GM20431 (cell line): ENCODE data around the gene DOP1B.
"Not testable (repeated sequence)": the region's sequence is repeated elsewhere in the genome, so short reads cannot be mapped to it uniquely, and the experiment has no call there.

ENCODE experiments used
- in situ Hi-C: fragments of 300-500 bp; cut with MseI, MboI; formaldehyde crosslinking; loops from one replicate; pipeline ENCODE4 v1.15.0; 2020; ENCODE audit warnings: low sequenced_read_pairs; ENCODE audit not compliant: unreplicated experiment

The DOP1B gene

DNA sequence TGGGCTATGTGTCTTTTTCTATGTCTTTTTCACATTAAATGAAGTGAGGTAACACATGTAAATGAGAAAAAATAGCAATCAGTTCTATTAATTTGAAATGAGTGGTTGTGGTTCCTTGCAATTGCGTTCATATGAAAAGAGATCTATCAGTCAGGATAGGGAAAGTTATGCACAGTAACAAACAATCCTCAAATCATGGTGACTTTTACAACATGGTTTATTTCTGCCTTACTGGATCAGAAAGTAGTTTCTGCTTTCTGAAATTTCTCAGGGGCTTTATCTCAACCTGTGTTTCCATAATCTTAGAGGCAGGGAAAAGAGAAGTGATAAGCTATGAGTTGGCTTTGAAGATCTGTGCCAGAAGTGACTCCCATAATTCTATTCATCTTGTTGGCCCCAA, 39.0 kb downstream of the DOP1B start:
- in situ Hi-C loops = no loop called here

DNA sequence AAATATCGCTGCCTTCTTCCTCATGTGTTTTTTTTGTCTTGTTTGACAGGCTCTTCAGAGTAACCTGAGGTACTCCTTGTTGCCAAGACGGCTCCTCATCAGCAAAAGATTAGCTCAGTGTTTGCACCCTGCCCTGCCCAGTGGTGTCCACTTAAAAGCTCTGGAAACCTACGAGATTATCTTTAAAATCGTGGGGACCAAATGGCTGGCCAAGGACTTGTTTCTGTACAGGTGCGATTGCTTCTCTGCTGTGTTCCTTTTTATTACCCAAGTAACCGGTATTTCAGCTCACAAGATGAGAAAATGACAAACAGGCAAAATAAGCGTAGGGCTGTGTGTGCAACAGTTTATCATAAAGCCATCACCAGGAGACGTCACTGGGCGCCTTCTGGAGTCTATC, 42.4 kb downstream of the DOP1B start:
- in situ Hi-C loops = no loop called here

DNA sequence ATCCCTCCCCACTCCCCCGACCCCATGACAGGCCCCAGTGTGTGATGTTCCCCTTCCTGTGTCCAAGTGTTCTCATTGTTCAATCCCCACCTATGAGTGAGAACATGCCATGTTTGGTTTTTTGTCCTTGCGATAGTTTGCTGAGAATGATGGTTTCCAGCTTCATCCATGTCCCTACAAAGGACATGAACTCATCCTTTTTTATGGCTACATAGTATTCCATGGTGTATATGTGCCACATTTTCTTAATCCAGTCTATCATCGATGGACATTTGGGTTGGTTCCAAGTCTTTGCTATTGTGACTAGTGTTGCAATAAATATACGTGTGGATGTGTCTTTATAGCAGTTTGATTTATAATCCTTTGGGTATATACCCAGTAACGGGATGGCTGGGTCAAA, 43.0 kb downstream of the DOP1B start:
- in situ Hi-C loops = not testable (repeated sequence)

DNA sequence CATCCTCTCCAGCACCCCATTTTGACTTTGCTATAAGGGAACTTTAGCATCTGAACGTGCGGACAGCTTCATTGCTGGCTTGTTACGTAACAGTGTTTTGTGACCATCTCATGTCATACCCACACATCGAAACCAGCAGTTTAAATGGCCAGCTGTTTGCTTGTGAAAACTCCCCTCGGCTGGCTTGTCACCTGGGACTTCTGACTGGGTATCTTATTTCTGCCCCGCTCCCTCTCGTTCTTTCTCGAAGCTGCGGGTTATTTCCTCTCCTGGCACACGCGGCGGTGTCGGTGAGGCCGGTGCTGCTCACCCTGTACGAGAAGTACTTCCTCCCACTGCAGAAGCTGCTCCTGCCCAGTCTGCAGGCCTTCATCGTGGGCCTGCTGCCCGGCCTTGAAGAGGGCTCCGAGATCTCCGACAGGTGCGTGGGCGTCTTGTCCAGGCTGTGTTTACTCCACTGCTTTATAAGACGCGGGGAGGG, 43.5 kb downstream of the DOP1B start:
- in situ Hi-C loops = no loop called here

DNA sequence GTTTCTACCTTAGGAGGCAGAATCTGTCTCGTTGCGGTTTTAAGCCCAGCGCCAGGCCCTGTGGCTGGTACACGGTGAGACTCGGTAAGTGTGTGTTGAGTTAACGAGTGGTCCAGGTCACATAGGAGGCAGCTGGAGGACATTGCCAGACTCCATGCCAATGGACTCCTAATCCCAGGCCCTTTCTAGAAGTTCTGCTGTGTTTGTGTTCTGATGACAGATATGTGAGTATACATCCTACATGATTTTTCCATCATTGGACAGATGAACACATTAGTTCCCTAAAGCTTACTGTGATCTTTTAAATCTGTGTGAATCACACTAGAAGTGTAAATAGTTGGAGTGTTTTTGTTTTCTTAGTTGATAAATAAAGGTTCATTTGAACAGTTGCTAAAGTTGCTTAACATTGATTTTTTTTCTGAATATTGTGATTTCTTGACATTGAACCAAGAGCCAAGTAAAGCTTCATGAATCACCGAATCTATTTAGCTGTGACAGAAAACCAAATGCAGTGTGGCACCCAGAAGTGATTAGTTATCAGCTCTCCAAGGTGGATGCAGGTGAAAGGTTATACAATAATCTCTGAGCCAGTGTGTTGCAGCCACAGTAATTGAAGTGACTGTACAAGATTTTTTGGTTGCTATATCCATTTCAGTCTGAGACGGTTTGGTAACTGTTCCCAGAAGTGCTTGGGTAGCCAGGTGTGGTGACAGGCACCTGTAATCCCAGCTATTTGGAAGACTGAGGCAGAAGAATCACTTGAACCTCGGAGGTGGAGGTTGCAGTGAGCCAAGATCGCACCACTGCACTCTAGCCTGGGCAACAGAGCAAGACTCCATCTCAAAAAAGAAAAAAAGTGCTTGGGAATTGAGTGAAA, 46.3 kb downstream of the DOP1B start:
- in situ Hi-C loops = no loop called here

DNA sequence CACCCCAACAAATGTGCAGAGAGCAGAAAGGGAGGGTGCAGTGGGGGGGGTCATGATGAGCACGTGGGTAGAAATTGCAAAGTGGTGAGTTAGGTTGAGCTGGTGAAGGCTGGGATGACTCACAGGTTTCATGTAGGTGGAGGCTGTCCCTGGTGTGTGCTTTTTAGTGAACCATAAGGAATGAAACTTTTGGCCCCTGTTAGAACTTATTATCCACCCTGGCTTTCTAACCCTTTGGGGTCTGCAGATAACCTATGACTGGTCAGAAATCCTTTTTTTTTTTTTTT, 46.9 kb downstream of the DOP1B start:
- in situ Hi-C loops = no loop called here

DNA sequence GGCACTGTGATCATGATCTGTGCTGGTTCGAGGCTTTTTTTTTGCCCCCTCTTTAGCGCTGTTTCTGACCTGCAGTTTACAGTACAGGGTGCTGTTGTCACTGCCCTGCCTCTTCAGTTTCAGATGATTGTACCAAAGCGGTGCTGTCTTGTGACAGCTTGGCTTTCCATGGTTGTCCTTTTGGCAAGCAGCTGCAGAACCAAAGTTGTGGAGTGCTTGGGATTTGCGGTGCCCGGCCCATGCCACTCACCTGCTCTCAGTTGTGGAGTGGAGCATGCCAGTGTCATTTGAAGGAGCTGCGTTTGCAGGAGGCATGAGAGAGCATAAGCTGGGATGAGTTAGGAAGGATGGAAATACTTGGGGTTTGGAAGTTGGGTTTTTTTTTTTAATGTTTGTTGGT, 48.4 kb downstream of the DOP1B start:
- in situ Hi-C loops = no loop called here

DNA sequence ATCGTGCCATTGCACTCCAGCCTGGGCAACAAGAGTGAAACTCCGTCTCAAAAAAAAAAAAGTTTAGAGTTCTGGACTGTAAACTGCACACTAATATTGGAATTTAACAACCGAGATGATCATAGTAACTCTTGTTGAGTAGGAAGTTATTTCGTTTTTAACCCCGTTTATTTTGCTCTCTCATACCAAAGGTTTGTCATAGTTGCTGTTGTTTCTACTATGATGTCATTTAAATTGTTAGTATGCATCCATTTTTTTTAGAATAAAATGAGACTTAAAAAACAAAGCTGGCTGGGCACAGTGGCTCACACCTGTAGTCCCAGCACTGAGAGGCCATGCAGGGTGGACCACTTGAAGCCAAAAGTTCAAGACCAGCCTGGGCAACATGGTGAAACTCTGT, 49.3 kb downstream of the DOP1B start:
- in situ Hi-C loops = no loop called here
